Stimulated activated naive CD4-positive, alpha-beta T cell (primary cell): ENCODE measurements around the gene GATA2.

Experiments
- DNase-seq, 6 experiments: peaks; one replicate each; lab custom pipeline; 2025; lab: John Stamatoyannopoulos, UW

Gene GATA2

DNA sequence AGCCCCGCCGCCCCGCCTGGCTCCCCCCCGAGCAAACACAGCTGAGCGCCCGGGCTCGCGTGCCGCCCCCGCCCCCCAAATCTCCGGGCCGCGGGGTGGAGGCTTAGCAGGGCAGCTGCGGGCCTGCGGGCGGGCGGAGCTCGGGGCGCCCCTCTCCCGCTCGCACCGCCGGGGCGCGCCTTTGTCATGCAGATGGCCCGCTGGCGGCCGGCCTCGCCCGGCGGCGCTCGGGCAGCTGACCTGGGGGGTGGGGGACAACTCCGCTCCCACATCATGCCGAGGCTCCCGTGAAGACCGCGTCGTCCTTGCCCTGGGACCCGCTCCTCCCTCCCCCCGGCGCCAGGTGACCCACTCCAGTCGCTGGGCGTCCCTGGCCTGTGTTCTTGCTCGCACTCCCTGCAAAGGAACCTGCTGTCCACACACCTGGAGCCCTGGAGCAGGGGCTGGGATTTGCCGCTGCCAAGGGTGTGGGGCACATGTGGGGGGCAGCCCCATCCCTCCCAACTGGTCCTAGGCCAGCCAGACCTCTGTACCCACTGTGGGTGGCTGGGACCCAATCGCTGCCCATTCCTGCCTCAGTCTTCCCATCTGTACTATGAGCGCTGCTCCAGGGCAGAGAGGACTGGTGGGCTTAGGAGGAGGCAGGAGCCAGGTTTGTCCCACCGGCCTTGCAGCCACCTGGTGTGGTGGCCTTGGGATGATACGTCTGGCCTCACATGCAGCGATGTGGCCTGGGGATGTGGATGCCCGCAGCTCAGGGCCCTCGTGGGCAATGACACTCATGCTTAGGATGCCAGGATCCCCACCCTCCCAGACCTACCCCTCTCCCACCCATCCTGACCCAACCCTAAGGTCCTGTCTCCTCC lies 59.8 kb downstream of the GATA2 start:
- DNase-seq: no peak

DNA sequence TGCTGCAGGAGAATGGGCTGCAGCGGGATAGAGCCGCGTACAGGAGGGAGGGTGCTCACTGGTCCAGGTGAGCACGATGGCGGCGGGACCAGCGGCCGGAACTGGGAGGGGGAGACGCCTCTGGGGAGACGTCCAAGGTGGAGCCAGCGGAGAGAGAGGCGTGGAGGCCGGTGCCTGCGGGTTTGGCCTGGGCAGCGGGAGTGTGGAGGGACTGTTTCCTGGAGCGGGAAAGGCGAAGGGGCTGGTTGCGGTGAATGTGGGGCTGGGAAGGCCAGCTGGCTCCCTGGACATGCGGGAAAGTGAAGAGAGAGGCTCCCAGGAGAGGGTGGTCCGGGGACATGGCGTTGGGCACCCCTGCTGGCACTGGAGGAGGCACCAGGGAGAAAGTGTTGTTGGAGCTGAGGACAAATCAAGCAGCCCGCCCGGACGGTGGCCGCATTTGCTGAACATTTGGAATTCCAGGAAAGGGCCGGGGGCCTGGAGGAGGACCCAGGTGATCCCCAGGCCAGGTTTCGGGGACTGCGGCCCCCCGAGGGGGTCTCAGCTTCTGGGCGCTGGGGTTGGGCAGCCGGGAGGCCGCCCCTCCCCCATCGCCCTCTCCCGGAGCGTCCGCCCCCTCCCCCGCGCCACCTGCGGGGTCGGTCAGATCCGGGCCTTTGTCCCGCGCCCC lies 60.6 kb downstream of the GATA2 start:
- DNase-seq: peak in 1 of 6 experiments; percentile 15

DNA sequence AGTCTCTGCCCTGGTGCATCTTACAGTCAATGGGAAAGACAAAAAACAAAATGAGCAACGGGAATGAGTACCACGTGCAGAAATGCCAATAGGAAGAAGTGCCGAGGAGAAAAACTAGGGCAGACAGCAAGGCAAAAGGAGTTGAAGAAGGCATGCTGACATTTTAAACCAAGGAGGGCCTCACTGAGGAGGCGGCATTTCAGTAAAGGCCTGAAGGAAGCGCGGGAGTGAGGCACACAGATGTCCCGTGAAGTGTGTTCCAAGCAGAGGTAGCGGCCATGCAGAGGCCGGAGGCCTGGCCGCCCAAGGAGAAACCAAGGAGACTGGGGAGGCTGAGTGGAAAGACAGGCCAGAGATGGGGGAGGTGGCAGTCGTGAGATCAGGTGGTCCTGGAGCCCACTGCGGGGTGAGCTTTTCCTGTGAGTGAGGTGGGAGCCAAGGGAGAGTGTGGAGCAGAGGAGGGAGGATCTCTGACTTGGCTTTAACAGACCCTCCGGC lies 61.1 kb downstream of the GATA2 start:
- DNase-seq: no peak

DNA sequence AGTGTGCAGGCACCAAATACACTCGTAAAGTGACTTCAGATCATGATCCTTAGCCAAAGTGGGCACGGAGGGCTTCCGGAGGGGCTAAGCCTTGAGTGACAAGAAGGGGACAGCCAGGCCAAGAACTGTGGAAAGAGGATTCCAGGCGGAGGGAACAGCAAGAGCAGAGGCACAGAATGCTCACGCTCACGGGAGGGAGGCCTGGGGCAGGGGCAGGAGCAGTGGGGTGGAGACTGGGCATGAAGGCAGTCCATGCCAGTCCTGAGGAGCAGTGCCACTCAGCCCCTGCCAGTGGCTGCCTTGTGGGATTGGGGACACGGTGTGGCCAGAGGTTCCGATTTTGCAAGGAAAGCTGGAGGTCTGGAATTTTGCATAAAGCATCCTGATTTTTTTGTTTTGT lies 62.3 kb downstream of the GATA2 start:
- DNase-seq: no peak

DNA sequence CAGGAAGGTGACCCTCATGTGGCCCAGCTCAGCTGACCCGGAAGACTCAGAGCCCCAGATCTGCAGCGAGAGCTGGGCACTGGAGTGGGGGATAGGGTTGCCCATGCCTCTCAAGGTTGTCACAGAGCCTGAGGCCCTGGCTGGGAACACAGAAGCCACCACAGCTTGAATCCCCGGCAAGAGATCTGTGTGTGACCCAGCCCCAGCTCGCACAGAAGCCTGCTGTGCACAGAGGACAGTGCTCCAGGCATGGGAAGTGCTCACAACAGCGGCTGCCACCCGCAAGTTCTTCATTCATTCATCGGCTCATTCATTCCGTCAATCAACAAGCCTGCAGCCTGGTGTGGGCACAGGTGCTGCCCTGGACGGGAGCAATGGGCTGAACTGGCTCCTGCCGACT lies 62.7 kb downstream of the GATA2 start:
- DNase-seq: no peak

DNA sequence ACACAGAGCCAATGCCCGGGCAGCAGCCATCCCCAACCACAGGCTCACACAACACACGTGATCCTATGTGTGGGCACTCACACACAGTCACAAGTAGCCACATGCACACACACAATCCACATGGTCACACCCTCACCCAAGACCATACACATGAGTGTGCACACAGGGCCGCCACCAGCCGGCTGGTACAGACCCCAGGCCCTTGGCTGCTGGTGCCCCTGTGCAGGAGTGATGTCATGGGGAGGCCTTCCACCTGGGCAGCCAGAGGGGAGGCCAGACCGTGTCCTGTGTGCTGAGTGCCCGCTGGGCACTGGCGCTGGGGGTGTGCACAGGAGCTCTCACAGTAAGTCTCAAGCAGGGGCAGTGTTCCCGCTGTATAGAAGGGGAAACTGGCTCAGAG lies 63.2 kb downstream of the GATA2 start:
- no peak for DNase-seq
